Naive B cell (primary cell): ENCODE results near the gene NAT8L. TPM values are rescaled to one million over a fixed set of nuclear protein-coding genes. Genes with fewer than 3 reads are reported as not detected.
A peak's percentile ranks its signal among the peaks of the same experiment; 100 is the strongest.

Source experiments
- ATAC-seq, 2 donors: fragments of 150-1000 bp; cut with Tn5 transposase; 2 replicates each; pipeline ENCODE4 v1.10.0; 2021; ENCODE audit warnings: low read depth in 2 of 2, mild to moderate bottlenecking in 2 of 2, moderate library complexity in 2 of 2
- DNase-seq: peaks from one replicate; pipeline ENCODE4 v3.0.0; 2022
- H3K27ac Mint-ChIP-seq, 6 donors: one replicate each; pipeline ENCODE4 v1.8.0; 2020 to 2022; ENCODE audit warnings: mild to moderate bottlenecking in 6 of 6, mixed read lengths in 6 of 6, moderate library complexity in 5 of 6, inconsistent platforms in 2 of 6
- H3K27me3 Mint-ChIP-seq, 3 donors: one replicate each; pipeline ENCODE4 v1.8.0; 2021 to 2022; ENCODE audit warnings: mixed read lengths in 3 of 3, mild to moderate bottlenecking in 1 of 3
- H3K36me3 Mint-ChIP-seq, 2 donors: one replicate each; pipeline ENCODE4 v1.8.0; 2020 to 2022; ENCODE audit warnings: mixed read lengths in 2 of 2, inconsistent platforms in 1 of 2, mild to moderate bottlenecking in 1 of 2
- H3K4me1 Mint-ChIP-seq, 3 donors: one replicate each; pipeline ENCODE4 v1.8.0; 2020 to 2022; ENCODE audit warnings: mixed read lengths in 3 of 3, inconsistent platforms in 1 of 3, mild to moderate bottlenecking in 1 of 3, moderate library complexity in 1 of 3
- H3K4me3 Mint-ChIP-seq, 8 donors: one replicate each; pipeline ENCODE4 v1.8.0; 2020 to 2022; ENCODE audit warnings: mild to moderate bottlenecking in 8 of 8, mixed read lengths in 8 of 8, moderate library complexity in 8 of 8, inconsistent platforms in 2 of 8
- H3K9me3 Mint-ChIP-seq, 7 donors: one replicate each; pipeline ENCODE4 v1.8.0; 2020 to 2022; ENCODE audit warnings: mixed read lengths in 7 of 7, mild to moderate bottlenecking in 5 of 7, inconsistent platforms in 2 of 7, moderate library complexity in 1 of 7
- polyA plus RNA-seq, 6 donors: library from polyadenylated mRNA; unstranded; fragments of 300-500 nt; fragmentation: Illumina TruSeq; gene quantifications; one replicate each; pipeline ENCODE4 v1.2.3, GENCODE V29; 2021; ENCODE audit warnings: low read depth in 6 of 6

Gene NAT8L
- polyA plus RNA-seq, 6 donors from 2014 or later, result not detected

GRCh38 chr4:2078584-2078983 is 19.5 kb downstream of the NAT8L start:
- Mint-ChIP-seq H3K4me1 (no peaks in the 10 kb centered on the region), H3K27ac (no peak overlapping the region), H3K9me3 (no peaks in the 10 kb centered on the region), H3K4me3 (no peak overlapping the region), H3K27me3 (peaks cover 0 to 9% (median 5%) of the 10 kb centered on the region in 3 donors), H3K36me3 (no peaks in the 10 kb centered on the region)
- DNase-seq (no peak), ATAC-seq (no peak)

GRCh38 chr4:2079006-2079405 is 19.9 kb downstream of the NAT8L start:
- H3K9me3 Mint-ChIP-seq, result no peaks in the 10 kb centered on the region
- H3K4me3 Mint-ChIP-seq, result no peak overlapping the region
- no peaks in the 10 kb centered on the region for H3K4me1 Mint-ChIP-seq
- ATAC-seq (no peak), DNase-seq (no peak)
- no peak overlapping the region for H3K27ac Mint-ChIP-seq
- peaks cover 0 to 13% (median 10%) of the 10 kb centered on the region in 3 donors for H3K27me3 Mint-ChIP-seq
- H3K36me3 Mint-ChIP-seq, result no peaks in the 10 kb centered on the region

GRCh38 chr4:2079926-2080325 is 20.8 kb downstream of the NAT8L start:
- DNase-seq (no peak), ATAC-seq (no peak)
- no peaks in the 10 kb centered on the region for H3K36me3 Mint-ChIP-seq
- peaks cover 0 to 19% (median 11%) of the 10 kb centered on the region in 3 donors for H3K27me3 Mint-ChIP-seq
- no peaks in the 10 kb centered on the region for H3K9me3 Mint-ChIP-seq
- H3K27ac Mint-ChIP-seq, result no peak overlapping the region
- no peaks in the 10 kb centered on the region for H3K4me1 Mint-ChIP-seq
- no peak overlapping the region for H3K4me3 Mint-ChIP-seq

- Mint-ChIP-seq H3K36me3 (no peaks in the 10 kb centered on the region), H3K9me3 (peaks cover 0 to under 1% (median 0%) of the 10 kb centered on the region in 7 donors), H3K27me3 (peaks cover under 1 to 22% (median 14%) of the 10 kb centered on the region in 3 donors), H3K27ac (no peak overlapping the region), H3K4me1 (no peaks in the 10 kb centered on the region), H3K4me3 (no peak overlapping the region)
- no peak for DNase-seq
- ATAC-seq, result no peak
These were observed 21.5 kb downstream of the NAT8L start for GRCh38 chr4:2080429-2081300.

- ATAC-seq (no peak), DNase-seq (no peak)
- Mint-ChIP-seq H3K4me1 (no peaks in the 10 kb centered on the region), H3K36me3 (no peaks in the 10 kb centered on the region), H3K9me3 (peaks cover 0 to 4% (median 0%) of the 10 kb centered on the region in 7 donors), H3K27me3 (peaks cover 4 to 27% (median 19%) of the 10 kb centered on the region in 3 donors), H3K4me3 (no peak overlapping the region), H3K27ac (no peak overlapping the region)
These were observed 22.4 kb downstream of the NAT8L start for GRCh38 chr4:2081540-2081939.

GRCh38 chr4:2082118-2082517 is 23.0 kb downstream of the NAT8L start:
- peaks cover 4 to 33% (median 19%) of the 10 kb centered on the region in 3 donors for H3K27me3 Mint-ChIP-seq
- no peak overlapping the region for H3K27ac Mint-ChIP-seq
- no peak overlapping the region for H3K4me3 Mint-ChIP-seq
- DNase-seq (no peak), ATAC-seq (no peak)
- no peaks in the 10 kb centered on the region for H3K36me3 Mint-ChIP-seq
- H3K9me3 Mint-ChIP-seq, result peaks cover 0 to 7% (median under 1%) of the 10 kb centered on the region in 7 donors
- no peaks in the 10 kb centered on the region for H3K4me1 Mint-ChIP-seq

- Mint-ChIP-seq H3K36me3 (no peaks in the 10 kb centered on the region), H3K27ac (no peak overlapping the region), H3K27me3 (peaks cover 4 to 38% (median 19%) of the 10 kb centered on the region in 3 donors), H3K9me3 (peaks cover 0 to 12% (median 2%) of the 10 kb centered on the region in 7 donors), H3K4me3 (no peak overlapping the region), H3K4me1 (no peaks in the 10 kb centered on the region)
- DNase-seq, result no peak
- no peak for ATAC-seq
These were observed 23.5 kb downstream of the NAT8L start for GRCh38 chr4:2082627-2083026.

GRCh38 chr4:2083116-2083825 is 24.1 kb downstream of the NAT8L start:
- Mint-ChIP-seq H3K9me3 (peaks cover 0 to 13% (median 4%) of the 10 kb centered on the region in 7 donors), H3K27ac (peak overlapping the region in 3 of 6 donors; percentile 15 to 44 (median 33)), H3K27me3 (peaks cover 4 to 40% (median 19%) of the 10 kb centered on the region in 3 donors), H3K36me3 (no peaks in the 10 kb centered on the region), H3K4me3 (no peak overlapping the region), H3K4me1 (no peaks in the 10 kb centered on the region)
- DNase-seq (no peak), ATAC-seq (no peak)

GRCh38 chr4:2083826-2084160 is 24.7 kb downstream of the NAT8L start:
- Mint-ChIP-seq H3K36me3 (no peaks in the 10 kb centered on the region), H3K27ac (peak overlapping the region in 2 of 6 donors; percentile 33 to 44), H3K9me3 (peaks cover 0 to 13% (median 4%) of the 10 kb centered on the region in 7 donors), H3K4me1 (no peaks in the 10 kb centered on the region), H3K27me3 (peaks cover 4 to 40% (median 19%) of the 10 kb centered on the region in 3 donors), H3K4me3 (no peak overlapping the region)
- no peak for ATAC-seq
- no peak for DNase-seq

GRCh38 chr4:2084316-2084715 is 25.2 kb downstream of the NAT8L start:
- DNase-seq, result no peak
- Mint-ChIP-seq H3K27me3 (peaks cover 4 to 40% (median 19%) of the 10 kb centered on the region in 3 donors), H3K4me1 (no peaks in the 10 kb centered on the region), H3K9me3 (peaks cover 0 to 13% (median 4%) of the 10 kb centered on the region in 7 donors), H3K36me3 (no peaks in the 10 kb centered on the region), H3K4me3 (no peak overlapping the region), H3K27ac (no peak overlapping the region)
- ATAC-seq, result no peak

- no peak overlapping the region for H3K27ac Mint-ChIP-seq
- no peaks in the 10 kb centered on the region for H3K4me1 Mint-ChIP-seq
- ATAC-seq (no peak), DNase-seq (no peak)
- H3K27me3 Mint-ChIP-seq, result peaks cover 4 to 35% (median 19%) of the 10 kb centered on the region in 3 donors
- H3K4me3 Mint-ChIP-seq, result no peak overlapping the region
- H3K9me3 Mint-ChIP-seq, result peaks cover 0 to 13% (median 4%) of the 10 kb centered on the region in 7 donors
- H3K36me3 Mint-ChIP-seq, result no peaks in the 10 kb centered on the region
These were observed 26.4 kb downstream of the NAT8L start for GRCh38 chr4:2085496-2085901.

- Mint-ChIP-seq H3K9me3 (peaks cover 0 to 13% (median 4%) of the 10 kb centered on the region in 7 donors), H3K27ac (no peak overlapping the region), H3K27me3 (peaks cover 4 to 47% (median 34%) of the 10 kb centered on the region in 3 donors), H3K4me1 (no peaks in the 10 kb centered on the region), H3K4me3 (no peak overlapping the region), H3K36me3 (no peaks in the 10 kb centered on the region)
- DNase-seq, result no peak
- ATAC-seq, result no peak
These were observed 28.0 kb downstream of the NAT8L start for GRCh38 chr4:2087170-2087569.

- H3K9me3 Mint-ChIP-seq, result peaks cover 0 to 17% (median 4%) of the 10 kb centered on the region in 7 donors
These were observed 30.1 kb downstream of the NAT8L start for GRCh38 chr4:2089222-2089621.

More at GRCh38 chr4:2089222-2089621, 30.1 kb downstream of the NAT8L start:
- no peak overlapping the region for H3K27ac Mint-ChIP-seq
- H3K4me3 Mint-ChIP-seq, result no peak overlapping the region
- no peak for ATAC-seq
- peaks cover 4 to 45% (median 30%) of the 10 kb centered on the region in 3 donors for H3K27me3 Mint-ChIP-seq
- no peaks in the 10 kb centered on the region for H3K36me3 Mint-ChIP-seq
- no peak for DNase-seq
- H3K4me1 Mint-ChIP-seq, result no peaks in the 10 kb centered on the region
